GM12891 (cell line): ENCODE data around the gene SPATA13.
"Not testable (repeated sequence)": the region's sequence is repeated elsewhere in the genome, so short reads cannot be mapped to it uniquely, and the experiment has no call there.

Experiments used
- DNase-seq: peaks from one replicate; pipeline ENCODE4 v3.0.0; 2011; ENCODE audit warnings: low spot score; ENCODE audit not compliant: insufficient read length
- FAIRE-seq: peaks from 2 replicates; lab custom pipeline; 2011; peaks lifted over from hg19 to GRCh38; lab: Jason Lieb, UNC
- PAX5 ChIP-seq: IDR thresholded peaks from 2 replicates; pipeline ENCODE4 v1.6.1; 2011; ENCODE audit warnings: low read length, moderate library complexity, mild to moderate bottlenecking; ENCODE audit not compliant: insufficient read depth, severe bottlenecking
- POLR2A ChIP-seq: IDR thresholded peaks from 2 replicates; pipeline ENCODE4 v1.6.1; 2011; ENCODE audit warnings: low read depth, low read length, control low read depth
- POLR2AphosphoS5 ChIP-seq: IDR thresholded peaks from 2 replicates; pipeline ENCODE4 v1.6.1; 2011; ENCODE audit warnings: low read depth, low read length, control low read depth
- POU2F2 ChIP-seq: IDR thresholded peaks from 2 replicates; pipeline ENCODE4 v1.6.1; 2011; ENCODE audit warnings: low read depth, mild to moderate bottlenecking, control low read depth, low read length, moderate library complexity
- SPI1 ChIP-seq: IDR thresholded peaks from 2 replicates; pipeline ENCODE4 v1.6.1; 2011; ENCODE audit warnings: low read depth, low read length, control low read depth
- TAF1 ChIP-seq: IDR thresholded peaks from 2 replicates; pipeline ENCODE4 v1.6.1; 2011; ENCODE audit warnings: low read depth, low read length, control low read depth

SPATA13 gene

DNA sequence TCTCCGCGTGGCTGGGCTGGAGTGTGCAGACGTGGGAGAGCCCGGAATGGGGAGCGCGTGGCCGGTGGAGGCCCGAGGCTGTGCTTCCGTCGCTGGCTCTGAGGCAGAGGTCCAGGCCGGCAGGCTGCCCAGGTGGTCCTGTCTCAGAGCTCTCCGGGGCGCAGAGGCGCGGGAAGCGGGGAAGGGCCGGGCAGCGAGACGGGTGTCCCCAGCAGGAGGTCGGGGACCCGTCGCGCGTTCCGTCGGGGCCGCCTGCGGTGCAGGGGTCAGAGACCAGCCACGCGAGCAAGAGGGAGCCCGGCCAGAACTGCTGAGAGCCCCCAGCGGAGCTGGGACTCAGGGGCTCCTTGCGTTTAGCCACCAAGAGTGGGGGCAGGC lies 147.5 kb downstream of the SPATA13 start:
- FAIRE-seq (no peak), DNase-seq (no peak)
- TF ChIP-seq PAX5 (no peak), POU2F2 (no peak), TAF1 (no peak)

DNA sequence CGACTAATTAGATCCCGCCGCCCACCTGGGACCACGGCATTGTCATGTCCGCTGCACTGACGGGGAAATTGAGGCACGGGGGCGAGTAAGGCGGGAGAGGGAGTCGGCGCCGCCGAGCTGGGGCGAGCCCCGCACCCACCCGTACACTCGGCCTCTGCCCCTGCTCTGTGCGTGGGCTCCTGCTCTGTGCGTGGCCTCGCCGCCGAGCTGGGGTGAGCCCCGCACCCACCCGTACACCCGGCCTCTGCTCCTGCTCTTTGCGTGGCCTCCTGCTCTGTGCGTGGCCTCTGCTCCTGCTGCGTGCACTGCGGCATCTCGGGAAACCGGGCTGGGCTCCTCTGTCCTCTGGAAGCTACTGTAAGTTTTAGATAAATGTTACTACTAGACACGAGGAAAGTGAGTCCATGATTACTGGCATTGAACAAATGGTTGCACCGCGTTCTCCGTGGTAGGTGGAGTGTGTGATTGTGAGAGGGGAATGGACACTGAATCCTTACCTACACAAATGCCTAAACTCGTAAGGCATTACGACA lies 148.0 kb downstream of the SPATA13 start:
- DNase-seq = no peak
- FAIRE-seq = no peak
- TF ChIP-seq POLR2AphosphoS5 (no peak), POLR2A (no peak), SPI1 (no peak), PAX5 (no peak)

DNA sequence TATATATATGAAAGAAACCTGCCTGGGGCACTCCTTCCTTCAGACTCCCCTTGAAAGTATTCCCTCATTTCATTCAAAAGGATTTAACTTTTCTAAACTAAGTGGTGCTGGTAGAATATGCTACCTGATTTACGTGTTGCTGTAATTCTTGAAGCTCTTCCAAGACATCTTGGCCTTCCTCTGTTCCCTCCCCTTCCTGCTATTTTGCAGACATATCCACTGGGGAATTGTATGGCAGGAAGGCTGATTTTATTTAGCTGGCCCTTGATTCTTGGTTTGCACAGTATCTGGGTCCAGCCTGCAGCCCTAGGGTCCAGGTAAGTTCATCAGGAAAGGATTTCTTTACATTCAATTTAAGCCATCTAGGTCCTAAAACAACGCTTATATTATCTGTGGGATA lies 148.8 kb downstream of the SPATA13 start, which contains the start of gene C1QTNF9:
Gene C1QTNF9 (plus strand): TSS at position 281 of the 400 bp plus-strand sequence. CDS start 6,424 bp downstream, outside the sequence.
- FAIRE-seq, DNase-seq: not testable (repeated sequence)

DNA sequence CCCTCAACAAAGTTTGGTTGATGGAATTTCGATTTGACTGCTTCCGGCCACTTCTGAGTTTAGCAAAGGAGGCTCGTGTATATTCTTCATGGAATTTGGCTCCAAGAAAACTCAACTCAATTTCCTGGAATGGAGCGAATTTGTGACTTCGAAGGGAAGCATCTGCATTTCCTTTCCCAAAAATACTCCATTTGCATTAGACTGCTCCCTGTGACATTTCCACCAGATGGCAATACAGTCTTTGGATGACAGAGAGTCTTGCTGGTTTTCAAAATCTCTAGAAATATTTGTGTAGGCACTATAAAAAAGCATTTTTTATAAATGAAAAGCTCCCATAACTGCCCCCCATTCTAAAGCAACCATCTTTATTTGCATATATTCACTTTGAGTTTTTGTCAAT lies 152.9 kb downstream of the SPATA13 start:
- peak; percentile 55 for FAIRE-seq
- no peak for DNase-seq
- no peak for TF ChIP-seq SPI1

DNA sequence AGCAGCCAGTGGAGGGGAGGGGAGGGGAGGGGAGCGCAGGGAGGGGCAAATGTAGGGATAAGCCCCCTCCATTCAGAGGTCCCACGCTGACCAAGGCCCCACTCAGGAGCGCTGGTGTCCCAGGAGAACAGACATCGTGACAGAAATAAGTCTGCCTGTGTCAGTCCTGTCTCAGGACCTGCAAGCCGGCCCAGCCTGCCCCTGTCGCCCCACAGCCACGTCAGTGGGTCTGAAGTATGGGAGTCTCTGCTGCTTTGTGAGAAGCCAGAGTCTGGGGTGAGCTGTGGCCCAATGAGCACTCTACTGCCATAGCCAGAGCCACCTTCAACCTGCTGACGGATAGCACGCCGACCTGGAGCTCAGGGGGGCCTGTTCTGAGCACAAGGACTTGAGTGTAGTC lies 157.3 kb downstream of the SPATA13 start:
- not testable (repeated sequence) for DNase-seq
- FAIRE-seq = peak; percentile 5

DNA sequence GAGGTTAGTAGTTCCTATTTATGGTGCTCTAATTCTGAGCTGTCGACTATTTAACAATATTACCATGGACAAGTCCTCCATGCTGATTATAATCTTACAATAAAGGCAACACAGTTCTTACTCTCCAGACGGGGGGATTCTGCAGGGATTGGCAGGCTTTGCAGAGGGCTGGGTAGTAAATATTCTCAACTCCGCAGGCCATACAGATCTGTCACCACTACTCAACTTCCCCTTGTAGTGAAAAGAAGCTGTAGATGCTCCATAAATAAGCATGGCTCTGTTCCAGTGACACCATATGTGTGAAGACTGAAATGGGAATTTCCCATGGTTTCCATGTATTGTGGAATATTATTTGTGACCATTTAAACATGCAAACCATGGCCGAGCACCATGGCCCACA lies 158.4 kb downstream of the SPATA13 start:
- not testable (repeated sequence) for FAIRE-seq, DNase-seq

DNA sequence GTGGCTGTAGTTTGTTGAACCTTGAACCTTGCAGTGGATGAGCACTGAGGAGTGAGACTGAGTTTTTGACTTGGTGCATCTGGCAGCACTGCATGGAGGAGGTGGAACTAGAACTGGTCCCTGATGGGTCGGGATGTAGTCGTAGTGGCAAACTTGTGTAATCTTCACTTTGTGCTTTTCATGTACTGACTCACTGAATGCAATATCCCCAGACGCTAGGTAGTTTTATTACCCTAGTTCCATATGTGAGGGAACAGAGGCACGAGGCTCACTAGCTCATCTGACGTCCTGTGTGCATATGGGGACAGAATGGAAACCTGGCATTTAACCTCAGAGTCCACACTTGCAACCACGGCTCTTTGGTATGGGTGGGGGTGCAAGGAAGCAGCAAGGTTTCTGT lies 159.1 kb downstream of the SPATA13 start:
- FAIRE-seq = not testable (repeated sequence)

DNA sequence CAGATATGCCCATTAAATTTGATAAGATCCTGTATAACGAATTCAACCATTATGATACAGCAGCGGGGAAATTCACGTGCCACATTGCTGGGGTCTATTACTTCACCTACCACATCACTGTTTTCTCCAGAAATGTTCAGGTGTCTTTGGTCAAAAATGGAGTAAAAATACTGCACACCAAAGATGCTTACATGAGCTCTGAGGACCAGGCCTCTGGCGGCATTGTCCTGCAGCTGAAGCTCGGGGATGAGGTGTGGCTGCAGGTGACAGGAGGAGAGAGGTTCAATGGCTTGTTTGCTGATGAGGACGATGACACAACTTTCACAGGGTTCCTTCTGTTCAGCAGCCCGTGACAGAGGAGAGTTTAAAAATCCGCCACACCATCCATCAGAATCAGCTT lies 160.9 kb downstream of the SPATA13 start:
- DNase-seq, FAIRE-seq: not testable (repeated sequence)

More for the DNA sequence above, 159.1 kb downstream of the SPATA13 start:
- not testable (repeated sequence) for DNase-seq

DNA sequence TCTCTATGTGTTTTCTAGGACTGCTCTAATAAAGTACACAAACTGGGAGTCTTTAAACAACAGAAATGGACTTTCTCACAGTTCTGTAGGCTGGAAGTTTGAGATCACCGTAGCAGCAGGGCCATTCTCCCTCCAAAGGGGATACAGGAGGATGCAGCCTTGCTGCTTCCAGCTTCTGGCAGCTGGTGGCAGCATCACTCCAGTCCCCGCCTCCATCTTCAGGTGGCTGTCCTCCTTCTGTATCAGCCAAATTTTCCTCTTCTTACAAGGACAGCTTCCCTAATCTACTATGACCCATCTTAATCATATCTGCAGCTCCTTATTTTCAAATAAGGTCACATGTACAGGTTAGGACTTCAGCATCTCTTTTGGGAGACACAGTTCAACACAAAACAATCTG lies 161.9 kb downstream of the SPATA13 start:
- not testable (repeated sequence) for DNase-seq
- FAIRE-seq = peak; percentile 62

DNA sequence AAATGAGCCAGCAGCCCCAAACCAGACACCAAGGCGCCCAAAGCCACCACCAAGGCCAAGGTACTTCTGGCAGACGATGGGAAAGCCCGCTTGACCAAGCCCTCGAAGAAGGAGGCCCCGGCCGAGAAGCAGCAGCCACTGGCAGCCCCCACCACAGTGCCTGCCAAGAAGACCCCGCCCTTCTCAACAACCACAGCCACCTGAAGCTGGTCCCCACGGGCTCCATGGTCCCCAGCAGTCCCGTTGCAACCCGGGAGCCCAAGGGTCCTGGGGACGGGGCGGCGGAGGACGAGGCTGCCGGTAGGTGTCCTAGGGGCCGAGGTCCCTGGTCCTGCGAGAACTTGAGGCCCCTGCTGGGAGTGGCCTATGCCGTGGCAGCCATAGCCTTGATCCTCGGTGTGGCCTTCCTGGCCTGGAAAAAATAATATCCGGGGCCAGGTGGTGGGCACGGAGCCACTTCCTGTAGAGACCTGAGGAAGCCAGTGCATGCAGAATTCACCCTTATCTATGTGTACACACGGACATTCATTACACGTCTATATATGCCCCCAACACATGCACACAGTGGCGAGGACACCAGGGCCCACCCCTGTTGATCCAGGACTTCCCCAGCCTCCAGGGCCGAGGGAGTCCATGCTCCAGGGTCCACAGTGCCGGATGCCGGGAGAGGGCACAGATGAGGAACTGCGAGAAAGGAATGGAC lies 162.7 kb downstream of the SPATA13 start:
- TF ChIP-seq TAF1 (no peak), POLR2AphosphoS5 (no peak), POLR2A (no peak), PAX5 (no peak), POU2F2 (no peak), SPI1 (no peak)

DNA sequence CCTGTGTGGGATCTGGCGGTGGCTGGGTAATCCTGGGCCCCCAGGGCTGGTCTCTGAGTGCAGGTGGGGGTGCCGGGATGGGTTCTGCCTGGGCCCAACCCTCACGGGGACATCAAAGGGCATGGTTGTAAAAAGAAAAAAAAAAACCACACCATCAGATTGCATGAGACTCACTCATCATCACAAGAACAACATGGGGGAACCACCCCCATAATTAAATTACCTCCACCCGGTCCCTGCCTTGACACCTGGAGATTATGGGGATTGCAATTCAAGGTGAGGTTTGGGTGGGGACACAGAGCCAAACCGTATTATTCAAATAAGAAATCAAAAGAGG lies 163.2 kb downstream of the SPATA13 start:
- TF ChIP-seq POLR2A (no peak), SPI1 (no peak), POU2F2 (no peak)
- no peak for FAIRE-seq
- DNase-seq = no peak

More for the DNA sequence above, 162.7 kb downstream of the SPATA13 start:
- DNase-seq = no peak
- no peak for FAIRE-seq

DNA sequence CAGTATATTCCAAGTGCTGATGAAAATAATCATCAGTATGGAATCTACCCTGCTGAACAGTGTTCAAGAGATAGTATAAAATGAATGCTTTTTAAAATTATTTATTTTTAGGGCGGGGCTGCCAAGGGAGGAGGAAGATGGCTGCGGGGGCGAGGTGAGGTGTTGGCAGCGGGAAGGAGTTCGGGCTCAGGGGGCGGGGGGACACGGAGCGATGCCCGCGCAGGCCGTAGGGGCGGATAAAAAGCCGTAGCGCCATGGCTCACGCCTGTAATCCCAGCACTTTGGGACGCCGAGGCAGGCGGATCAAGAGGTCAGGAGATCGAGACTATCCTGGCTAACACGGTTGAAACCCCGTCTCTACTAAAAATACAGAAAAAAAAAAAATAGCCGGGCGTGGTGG lies 167.1 kb downstream of the SPATA13 start:
- not testable (repeated sequence) for FAIRE-seq, DNase-seq

DNA sequence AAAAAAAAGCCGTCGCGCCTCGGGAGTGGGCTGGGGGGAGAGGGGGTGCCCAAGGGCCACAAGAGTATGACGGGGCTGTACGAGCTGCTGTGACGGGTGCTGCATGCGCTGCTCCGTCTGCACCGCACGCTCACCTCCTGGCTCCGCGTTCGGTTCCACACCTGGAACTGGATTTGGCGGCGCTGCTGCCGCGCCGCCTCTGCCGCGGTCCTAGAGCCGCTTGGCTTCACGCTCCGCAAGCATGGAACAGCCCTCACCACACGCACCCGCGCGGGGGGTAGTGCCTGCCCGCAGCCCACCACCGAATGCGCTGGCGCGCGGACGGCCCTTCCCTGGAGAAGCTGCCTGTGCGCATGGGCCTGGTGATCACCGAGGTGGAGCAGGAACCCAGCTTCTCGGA lies 167.6 kb downstream of the SPATA13 start:
- TF ChIP-seq PAX5 (no peak), POLR2AphosphoS5 (no peak), POLR2A (no peak), POU2F2 (no peak), SPI1 (no peak), TAF1 (no peak)
- DNase-seq (no peak), FAIRE-seq (no peak)
